ENCODE results near the gene ARSH. TPM values are rescaled to one million over a fixed set of nuclear protein-coding genes. Genes with fewer than 3 reads are reported as not detected.
A peak's percentile ranks its signal among the peaks of the same experiment; 100 is the strongest.
"Not testable (repeated sequence)": the region's sequence is repeated elsewhere in the genome, so short reads cannot be mapped to it uniquely, and the experiment has no call there.

ARSH gene
- total RNA-seq (2014; rRNA removed; shearing (Covaris generic)), result not detected in 2 replicates

GRCh38 chrX:3006495-3006894, at the start of gene ARSH:
ARSH (plus strand) TSS chrX:3006546; CDS start chrX:3006613, 67 bp downstream.
- no peak for DNase-seq (ENCODE audit: low spot score)

GRCh38 chrX:2958199-2958598, 48.1 kb upstream of the ARSH start:
- DNase-seq (ENCODE audit: low spot score), result no peak

DNA sequence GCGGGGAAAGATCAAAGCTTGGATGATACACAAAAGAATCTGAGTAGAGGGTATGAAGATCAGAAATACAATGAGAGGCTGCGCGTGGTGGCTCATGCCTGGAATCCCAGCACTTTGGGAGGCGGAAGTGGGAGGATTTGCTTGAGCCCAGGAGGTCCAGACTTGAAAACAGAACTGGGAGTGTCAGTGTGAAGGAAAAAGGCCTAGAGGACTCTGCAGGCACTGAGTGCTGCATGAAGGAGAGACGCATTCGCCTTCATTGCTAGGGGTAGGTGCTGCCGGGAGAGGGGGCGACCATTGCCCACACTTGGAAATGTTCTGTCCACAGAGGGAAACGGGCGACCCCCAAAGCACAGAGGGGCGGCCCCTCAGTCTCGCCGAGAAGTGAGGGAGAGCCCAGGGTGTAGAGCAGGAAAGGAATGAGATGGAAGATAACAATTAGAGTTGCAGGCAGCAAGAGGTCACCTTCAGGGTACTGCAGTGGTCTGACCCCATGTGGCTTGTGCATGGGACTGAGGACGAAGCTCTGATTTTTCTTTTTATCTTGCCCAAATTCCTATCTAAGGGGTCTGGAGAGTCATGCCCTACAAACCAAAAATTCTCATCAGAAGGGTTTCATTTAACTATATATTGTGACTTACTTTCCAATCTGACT, 45.4 kb upstream of the ARSH start:
- DNase-seq (ENCODE audit: low spot score), result no peak

GRCh38 chrX:2962381-2962780, 44.0 kb upstream of the ARSH start:
- DNase-seq (ENCODE audit: low spot score), result no peak

DNA sequence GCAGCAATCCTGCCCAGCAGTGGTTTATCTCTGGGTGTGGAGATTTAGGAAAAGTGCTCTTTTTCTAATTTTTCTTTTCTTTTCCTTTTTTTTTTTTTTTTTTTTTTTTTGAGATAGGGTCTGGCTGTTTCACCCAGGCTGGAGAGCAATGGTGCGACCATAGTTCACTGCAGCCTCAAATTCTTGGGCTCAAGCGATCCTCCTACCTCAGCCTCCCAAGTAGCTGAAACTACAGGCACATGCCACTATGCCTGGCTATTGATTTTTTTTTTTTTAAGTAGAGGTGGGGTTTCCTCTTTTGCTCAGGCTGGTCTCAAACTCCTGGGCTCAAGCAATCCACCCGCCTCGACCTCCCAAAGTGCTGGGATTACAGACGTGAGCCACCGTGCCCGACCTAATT, 42.9 kb upstream of the ARSH start:
- not testable (repeated sequence) for DNase-seq (ENCODE audit: low spot score)

GRCh38 chrX:2963992-2964794, 42.2 kb upstream of the ARSH start:
- DNase-seq (ENCODE audit: low spot score), result peak; percentile 26

DNA sequence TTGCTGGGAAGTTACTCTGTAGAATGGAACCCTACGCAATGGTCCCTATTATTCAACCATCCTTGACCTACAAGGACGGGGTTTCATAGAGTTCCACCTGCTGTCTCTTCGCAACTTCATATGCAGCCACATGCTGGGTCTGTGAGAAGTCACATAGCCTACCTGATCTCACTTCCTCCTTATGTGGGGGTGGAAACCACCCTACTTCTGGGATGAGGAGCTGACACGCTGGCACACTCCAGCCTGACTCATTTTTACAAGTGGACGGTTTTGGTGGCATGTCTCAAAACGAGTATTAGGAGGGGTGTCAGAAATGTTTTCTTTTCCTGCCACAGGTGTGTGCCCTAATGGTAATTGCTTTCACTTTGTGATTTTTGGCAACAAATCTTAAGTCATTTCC, 40.4 kb upstream of the ARSH start:
- DNase-seq (ENCODE audit: low spot score), result no peak

- DNase-seq (ENCODE audit: low spot score), result no peak
Measured at GRCh38 chrX:2967012-2967411, 39.3 kb upstream of the ARSH start.

GRCh38 chrX:2967584-2967983, 38.8 kb upstream of the ARSH start:
- DNase-seq (ENCODE audit: low spot score), result no peak

- DNase-seq (ENCODE audit: low spot score), result peak; percentile 32
Measured at GRCh38 chrX:2967998-2968909, 38.1 kb upstream of the ARSH start.

DNA sequence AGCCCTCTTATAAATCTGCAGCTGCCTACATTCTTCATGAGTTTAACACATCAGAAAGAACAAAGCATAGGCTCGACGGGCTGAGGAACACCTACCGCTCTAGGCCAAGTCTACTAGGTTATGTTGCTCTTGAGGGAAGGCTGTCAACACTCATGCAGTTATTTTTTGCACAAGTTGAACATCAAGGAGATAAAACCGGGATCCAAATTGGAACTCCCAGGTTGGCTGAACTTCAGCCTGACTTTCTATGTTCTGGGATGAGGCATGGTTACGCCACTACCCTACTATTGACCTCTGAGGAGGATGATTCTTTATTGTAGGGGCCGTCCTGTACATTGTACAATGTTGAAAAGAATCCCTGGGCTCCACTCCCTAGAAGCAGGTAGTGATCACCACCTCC, 37.3 kb upstream of the ARSH start:
- no peak for DNase-seq (ENCODE audit: low spot score)

DNA sequence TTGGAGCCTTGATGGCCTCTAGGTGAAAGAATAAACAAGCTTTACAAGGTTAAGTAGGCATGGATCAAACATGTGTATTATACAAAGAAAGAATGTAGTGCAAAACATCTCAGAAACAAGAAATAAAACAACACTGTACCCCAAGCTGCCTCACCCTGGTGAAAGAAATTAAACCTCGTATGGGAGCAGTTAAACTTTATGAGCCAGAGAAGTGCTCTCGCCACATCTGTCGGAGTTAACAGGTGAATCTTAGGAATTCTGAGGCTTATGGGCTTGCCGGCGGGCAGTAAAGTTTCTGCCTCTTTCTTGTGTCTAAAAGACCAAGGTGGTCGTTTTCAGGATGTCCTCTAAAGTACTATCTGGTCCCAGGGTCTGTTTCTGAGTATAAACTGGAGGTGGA, 34.0 kb upstream of the ARSH start:
- DNase-seq (ENCODE audit: low spot score), result no peak

DNA sequence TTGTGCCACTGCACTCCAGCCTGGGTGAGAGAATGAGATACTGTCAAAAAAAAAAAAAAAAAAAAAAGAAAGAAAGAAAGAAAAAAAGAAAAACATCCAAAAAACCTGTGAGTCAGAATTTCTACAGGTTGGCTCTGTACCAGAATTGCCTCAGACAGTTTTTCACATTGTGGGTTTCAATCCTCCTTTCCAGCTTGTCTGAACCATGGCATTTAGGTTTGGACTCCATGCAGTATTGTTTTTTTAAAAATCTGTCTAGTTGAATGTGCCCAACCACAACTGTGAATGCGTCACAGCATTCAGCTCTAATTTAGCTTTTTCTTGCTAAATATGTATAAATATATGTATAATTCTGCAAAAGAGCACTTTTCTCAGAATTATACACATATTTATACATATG, 31.4 kb upstream of the ARSH start:
- DNase-seq (ENCODE audit: low spot score), result no peak

GRCh38 chrX:2978639-2979038, 27.7 kb upstream of the ARSH start:
- not testable (repeated sequence) for DNase-seq (ENCODE audit: low spot score)

DNA sequence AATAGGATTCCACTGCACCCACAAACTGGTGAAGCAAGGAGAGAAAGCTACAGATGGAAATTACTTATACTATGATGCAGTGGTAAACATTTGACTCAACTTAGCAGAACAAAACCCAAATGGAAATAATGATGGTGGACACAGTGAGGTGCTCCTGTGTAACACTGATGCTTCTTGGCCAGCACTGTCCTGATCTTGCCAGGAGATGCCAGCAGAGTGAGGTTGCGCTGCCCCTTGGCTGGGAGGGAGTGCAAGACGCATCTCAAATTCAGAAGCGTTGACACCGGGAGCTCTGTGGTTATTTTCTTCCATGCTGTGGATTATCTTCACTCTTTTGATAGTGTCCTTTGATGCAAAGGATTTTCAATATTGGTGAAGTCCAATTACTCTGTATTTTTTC, 22.0 kb upstream of the ARSH start:
- DNase-seq (ENCODE audit: low spot score), result no peak

GRCh38 chrX:2989565-2989964, 16.8 kb upstream of the ARSH start:
- DNase-seq (ENCODE audit: low spot score), result no peak

GRCh38 chrX:3010532-3010931, 4.2 kb downstream of the ARSH start:
- no peak for DNase-seq (ENCODE audit: low spot score)

GRCh38 chrX:3017492-3017891, 11.1 kb downstream of the ARSH start:
- DNase-seq (ENCODE audit: low spot score), result no peak

DNA sequence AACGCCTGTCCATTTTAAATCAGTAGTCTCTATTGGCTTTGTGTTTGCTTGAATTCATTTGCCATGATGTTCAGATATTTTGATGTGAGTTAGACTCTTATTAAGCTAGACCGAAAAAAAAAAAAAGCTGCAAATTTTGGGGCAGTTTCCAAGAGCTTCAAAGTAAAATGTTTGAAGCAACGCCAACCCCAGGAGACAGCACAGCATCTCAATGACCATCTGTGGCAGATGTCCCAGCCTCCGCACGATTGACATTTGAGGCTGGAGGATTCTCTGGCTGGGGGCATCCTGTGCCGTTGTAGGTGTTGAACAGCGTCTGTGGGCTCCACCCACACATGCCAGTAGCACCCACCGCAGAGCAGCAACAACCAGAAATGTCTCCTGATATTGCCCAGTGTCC, 17.8 kb downstream of the ARSH start:
- no peak for DNase-seq (ENCODE audit: low spot score)

DNA sequence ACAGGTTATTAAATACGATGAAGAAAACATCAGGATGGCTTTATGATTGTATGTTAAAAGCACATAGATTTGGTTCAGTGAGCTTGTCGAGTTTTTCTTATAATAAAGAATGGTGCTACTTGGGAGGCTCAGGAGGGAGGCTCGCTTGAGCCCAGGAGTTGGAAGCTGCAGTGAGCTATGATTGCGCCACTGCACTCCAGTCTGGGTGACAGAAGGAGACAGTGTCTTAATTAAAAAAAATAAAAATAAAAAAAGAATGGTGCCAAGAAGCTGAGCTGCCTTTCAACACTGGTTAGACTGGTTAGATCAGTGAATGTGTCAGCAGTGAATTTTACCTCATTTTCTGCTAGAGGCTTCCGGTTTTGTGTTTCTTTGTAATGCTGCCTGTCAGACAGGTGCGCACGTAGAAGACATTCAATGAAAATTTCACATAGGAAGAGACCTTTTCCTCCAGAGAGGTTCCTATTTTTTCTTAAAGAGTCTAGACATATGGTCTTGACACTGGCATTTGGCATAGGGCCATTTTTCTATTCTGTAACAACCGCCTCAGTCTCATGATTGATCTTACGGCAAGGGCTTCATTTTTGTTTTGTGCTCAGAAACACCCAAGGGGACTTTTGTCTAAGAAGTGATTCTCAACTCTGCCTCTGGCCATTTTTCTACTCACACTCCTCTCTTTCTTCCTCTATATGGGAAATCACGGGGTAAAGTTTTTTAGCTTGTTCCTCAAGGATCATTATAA, 19.9 kb downstream of the ARSH start:
- DNase-seq (ENCODE audit: low spot score), result no peak

DNA sequence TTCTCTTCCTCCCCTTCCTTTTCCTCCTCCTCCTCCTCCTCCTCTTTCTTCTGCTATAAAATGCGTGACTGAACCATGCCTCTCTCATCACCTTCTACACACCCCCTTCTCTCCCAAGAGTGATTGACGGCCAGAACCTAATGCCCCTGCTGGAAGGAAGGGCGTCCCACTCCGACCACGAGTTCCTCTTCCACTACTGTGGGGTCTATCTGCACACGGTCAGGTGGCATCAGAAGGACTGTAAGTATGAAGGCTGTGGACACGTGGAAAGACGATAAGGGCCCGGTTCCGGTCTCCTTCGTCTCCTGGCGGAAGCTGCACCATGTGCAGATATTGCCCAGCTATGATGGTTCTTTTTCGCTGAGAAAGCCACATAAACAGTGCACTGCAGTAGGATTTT, 22.8 kb downstream of the ARSH start:
- no peak for DNase-seq (ENCODE audit: low spot score)

GRCh38 chrX:3037218-3037617, 30.9 kb downstream of the ARSH start:
- DNase-seq (ENCODE audit: low spot score), result no peak
